Stimulated activated CD4-positive, alpha-beta T cell treated with anti-CD3 and anti-CD28 coated beads, Interleukin-2, amount 100 ng/mL, for 48 hours (primary cell): Measurements from ENCODE around the gene KCNK10.

Experiments
- DNase-seq, 2 donors: peaks; one replicate each; pipeline ENCODE4 v3.0.0-alpha.2; 2020

KCNK10 gene

DNA sequence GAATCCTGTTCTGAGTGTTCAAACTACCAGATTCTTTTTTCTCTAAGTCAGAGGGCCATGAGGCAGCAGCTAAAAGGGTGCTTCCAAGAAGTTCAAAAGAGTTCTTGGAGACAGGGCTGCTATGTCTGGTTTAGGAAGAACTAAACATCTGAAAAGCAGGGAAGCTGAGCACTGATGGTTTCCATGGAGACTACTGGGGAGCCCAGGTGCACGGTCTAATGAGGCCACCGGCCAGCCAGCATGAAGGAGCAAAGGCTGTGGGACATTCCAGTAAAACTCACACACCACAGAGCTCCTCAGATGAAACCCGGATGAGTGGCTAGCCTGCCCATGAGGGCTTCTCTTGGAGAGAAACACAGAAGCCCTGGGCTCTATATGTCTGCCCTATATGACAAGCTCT is 97.3 kb downstream of the KCNK10 start:
- no peak for DNase-seq

DNA sequence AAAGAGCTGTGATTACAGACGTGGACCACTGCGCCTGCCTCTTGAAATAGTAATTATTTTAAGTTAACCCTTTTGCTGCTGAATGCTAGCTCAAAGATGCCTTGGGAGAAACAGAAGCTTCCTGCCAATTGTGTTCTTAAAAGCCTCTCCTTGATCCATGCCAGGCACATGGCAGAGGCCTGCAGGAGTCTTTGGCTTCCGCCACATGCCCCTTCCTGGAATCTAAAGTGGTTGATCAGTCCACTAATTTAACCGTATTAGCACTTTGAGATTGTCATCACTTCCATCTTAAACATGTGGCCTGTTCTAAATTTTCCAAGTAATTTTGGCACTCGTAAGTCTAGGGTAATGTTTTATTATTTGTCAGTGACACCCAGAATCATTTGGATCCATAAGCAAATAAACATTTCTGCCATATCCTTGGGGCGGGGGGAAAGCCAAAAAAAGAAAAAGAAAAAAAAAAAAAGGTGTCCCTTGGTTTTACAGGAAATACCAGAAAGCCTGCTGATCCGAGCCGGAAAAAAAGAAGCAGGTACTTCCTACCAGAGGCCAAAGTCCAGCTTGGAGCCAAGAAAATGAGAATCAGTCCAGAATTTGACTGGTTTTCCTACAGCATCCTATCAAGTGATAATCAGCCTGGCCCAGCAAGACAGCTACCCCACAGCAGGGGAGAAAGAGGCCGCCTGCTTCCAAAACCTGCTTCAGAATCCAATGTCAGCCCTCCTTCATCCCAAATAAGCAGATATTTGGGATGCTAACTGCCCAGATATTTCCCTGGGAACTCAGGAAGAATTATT is 104.8 kb downstream of the KCNK10 start:
- no peak for DNase-seq

DNA sequence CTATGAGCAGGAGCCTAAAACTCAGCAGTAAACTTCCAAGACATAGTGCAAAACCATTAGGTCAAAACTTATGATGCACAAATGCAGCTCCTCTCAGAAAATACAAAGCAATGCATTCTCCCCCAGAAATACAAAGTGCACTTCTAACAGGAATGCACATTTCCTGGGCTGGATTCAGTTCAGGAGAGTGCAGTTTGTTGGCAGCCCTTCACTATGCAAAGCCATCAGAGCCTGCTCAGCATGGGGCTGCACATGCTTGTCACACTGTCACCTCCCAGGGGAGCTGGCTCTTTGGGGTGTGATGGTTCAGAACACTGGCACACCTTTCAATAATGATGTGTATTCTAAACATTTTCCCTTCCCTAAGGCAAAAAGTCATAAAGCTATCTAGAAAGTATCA is 110.4 kb downstream of the KCNK10 start:
- no peak for DNase-seq

DNA sequence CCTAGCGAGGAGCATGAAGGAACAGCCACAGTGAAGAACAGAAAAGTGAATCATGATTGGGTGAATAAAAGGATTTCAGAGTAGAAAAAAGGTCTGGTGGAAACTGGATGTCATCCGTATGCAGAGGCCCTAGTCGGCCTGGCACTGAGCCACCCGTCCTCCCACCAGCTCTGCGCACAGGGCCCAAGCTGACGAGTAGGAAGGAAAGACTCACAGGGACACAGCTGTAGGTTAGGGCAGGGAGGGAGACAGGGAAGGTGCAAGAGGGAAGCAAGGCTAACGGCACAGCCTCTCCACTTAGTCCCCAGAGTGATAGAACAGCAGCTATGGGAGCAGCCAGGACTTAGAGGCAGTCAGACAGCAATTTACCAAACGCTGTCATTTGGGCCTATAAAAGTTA is 112.6 kb downstream of the KCNK10 start:
- no peak for DNase-seq

DNA sequence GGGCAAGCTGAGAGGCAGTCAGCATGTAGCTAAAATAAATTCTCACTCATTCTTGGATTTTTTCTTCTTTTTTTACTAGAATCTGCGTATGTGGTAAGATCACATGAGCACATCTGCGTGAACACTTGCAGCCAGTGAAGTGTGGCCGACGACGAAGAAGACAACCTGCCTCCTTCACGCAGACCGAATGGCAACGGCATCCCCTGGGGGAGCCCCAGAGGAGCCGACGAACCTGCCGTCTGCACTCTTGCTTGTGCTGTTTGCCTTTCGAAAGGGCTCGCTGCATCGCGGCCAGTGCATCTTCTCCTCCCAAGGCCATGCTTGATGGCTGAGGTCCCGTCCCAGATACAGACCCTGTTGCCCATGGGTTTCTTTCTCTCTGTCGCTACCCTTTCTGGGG is 113.8 kb downstream of the KCNK10 start:
- DNase-seq, result no peak

DNA sequence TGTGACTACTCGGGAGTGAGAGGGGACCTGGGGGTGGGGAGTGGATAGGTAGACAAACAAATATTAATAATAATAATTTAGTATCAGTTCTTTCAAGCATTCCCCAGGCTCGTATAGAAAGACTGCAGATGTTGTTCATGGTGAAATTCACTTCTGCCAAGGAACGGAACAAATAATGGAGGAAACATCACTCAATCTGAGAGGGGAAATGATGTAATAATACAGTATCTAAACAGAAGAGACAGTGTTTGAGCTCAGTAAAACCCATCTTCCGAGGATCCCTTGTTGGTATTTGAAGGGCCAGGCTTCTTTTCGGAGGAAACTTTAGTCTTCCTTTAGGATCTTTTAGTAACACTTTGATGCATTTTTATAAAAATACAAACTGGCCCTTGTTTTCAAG is 114.2 kb downstream of the KCNK10 start:
- no peak for DNase-seq

DNA sequence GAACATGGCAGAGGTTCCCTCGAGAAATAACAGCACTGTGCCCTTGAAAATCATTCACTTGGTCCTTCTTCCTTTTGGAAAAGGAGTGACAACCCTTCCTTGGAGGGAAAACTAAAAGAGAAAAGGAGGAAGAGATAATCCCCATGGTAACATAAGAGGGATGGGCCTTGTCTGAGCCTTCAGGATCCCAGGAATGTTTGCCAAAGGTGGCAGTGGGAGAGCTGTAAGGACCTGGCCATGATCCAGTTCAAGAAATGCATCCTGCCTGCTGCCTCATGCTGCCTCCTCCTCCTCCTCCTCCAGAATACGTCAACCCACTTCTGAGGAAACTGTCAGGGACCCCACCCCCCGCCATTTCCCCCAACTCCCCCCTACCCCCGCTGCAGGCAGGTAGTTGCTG is 118.8 kb downstream of the KCNK10 start:
- DNase-seq, result no peak

DNA sequence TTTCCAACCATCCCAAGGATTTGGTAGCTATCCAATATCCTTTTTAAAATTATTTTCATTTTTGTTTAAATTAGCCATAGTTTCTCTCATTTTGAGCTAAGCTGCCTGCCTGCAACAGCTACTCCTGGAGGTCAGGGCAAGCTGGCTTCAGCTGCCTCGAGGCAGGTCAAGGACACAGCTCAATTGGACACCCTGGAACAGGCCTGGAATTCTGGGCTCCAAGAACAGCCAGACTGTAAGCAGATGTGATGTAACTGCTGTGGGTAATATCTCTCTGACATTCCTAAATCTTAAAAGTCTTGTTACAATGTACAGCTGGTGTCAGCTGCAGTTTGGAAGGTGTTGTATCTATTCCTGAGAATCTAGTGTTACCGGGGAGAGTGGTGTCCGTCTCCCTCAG is 119.8 kb downstream of the KCNK10 start:
- no peak for DNase-seq

DNA sequence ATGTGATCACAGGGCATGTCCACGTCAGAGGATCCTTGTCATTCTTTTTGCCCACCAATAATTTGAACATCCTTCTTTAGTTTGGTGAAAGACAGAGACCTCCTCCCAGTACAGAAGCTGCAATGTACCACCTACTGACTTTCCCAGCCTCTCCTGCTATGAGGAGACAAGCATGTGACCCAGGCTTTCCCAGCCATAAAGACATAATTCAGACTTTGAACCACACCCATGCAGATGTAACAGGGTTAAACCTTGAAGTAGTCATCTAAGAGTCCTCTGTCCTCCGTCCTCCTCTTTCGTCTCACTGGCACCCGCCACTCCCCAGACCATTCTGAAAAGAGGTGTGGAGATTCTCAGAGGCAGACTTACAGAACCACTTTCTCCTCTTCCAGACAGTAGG is 120.8 kb downstream of the KCNK10 start:
- DNase-seq, result no peak

DNA sequence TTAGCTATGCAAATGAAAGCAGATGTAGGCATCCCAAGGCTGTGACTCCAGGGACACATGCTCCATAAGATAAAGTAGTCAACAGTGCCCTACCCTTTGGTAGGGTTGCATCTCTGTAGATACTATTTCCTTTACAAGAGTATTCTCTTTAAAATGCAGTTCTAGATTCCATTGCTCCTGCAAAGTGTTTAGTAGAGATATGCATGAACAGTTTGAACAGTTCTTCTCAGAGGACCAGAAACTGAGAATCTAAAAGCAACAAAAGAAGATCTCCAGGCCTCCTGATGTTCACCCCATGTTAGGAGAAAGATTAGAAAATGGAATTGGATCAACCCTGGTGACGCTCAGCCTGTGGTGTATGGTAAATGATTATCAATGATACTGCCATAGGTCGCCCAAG is 121.2 kb downstream of the KCNK10 start:
- DNase-seq, result no peak

DNA sequence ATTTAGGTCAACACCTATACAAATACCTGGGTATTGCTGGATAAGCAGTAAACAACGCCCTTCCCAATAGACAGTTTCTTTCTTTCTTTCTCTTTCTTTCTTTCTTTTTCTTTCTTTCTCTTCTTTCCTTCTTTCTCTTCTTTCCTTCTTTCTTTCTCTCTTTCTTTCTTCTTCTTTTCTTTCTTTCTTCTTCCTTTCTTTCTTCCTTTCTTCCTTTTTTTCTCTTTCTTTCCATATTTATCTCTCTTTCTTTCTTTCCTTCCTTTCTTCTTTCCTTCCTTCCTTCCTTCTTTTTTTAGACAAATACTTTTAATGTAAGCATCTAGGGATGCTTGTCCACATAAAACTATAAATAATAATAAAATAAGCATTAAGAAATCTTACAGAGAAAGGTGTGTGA is 123.2 kb downstream of the KCNK10 start:
- DNase-seq, result no peak

DNA sequence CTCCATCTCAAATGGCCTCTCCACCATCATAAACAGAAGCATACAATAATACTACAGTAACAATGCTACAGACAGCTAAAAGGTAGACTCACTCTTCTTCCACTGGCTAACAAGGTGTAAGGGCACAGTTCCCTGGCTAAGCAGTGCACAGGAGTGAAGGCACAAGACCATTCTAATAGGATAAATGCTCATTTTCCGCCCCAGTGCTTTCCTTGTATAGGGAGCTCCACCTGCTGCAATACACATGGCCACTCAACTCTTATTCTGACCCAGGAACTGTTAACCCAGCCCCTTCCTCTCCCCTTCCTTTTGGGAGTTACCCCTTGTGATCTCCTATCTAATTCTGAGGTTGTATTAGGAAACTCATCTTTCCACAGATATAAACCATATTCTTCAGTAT is 124.6 kb downstream of the KCNK10 start:
- DNase-seq, result no peak

DNA sequence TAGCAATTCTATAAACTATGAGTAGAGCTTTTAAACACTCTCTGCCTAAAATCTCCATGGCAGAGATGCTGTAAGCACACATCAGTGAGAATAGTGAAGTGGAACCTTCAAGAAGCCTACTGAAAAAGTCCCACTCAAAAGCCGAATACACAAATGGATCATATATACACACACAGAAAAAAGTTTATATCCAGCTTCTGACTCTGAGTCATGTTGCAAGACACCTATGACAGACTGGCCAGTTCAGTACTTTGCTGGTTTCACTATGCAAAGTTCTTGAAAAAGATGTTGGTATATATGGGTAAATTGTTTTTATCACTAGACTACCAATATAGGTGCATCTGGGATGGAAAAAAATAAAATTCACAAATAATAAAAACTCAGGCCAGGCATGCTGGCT is 126.1 kb downstream of the KCNK10 start:
- no peak for DNase-seq

DNA sequence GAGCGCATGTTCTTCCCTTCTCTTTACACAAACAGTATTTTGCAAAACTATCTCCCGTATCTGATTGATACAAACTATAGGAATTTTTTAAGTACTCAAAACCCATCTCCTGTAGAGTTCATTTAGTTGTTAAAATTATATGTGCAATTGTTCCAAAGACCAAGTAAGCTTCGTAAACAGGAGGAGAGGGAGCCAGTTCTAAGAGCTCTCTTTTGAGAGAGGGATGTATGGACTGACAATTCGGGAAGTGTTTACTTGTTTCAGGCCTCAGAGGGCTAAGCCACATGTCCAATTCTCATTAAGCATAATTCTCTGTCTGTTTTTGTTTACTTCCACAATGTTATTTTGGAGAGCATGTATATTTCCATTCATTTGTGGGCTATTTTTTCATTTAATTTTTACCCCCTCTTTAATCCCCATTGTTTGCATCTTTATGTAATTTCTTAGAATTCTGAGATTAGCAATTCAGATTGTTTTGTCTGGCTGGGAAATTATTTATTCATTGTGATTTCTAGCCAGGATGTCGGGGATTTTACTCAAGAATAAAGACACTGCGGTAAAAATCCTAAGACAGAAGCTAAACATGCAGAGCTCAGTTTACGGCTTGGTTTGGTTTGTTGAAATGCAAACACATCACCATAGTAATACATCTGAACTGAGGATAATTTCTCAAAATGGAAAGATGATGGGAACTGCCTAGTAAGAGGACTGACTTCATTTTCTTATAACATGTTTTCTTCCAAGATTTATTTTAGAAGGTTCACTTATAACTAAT is 126.8 kb downstream of the KCNK10 start:
- DNase-seq, result no peak

DNA sequence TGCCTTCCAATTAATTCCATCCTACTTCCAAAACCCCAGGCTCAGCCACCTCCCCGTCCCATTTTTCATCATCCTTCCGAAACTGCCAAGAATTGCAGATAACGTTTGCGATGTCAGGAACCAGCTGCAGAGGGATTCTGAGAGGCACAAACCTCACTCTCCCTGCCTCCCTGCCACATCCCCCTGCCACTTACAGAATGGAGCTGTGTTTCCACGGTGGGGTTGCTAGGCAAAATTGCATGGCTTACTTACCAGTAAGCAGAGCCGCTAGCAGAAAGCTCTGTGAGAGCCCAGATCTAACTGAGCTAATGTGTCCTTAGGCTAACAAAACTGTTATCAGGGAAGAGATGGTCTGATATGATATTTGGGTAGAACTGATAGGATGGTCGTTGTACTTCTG is 127.4 kb downstream of the KCNK10 start:
- DNase-seq, result no peak

DNA sequence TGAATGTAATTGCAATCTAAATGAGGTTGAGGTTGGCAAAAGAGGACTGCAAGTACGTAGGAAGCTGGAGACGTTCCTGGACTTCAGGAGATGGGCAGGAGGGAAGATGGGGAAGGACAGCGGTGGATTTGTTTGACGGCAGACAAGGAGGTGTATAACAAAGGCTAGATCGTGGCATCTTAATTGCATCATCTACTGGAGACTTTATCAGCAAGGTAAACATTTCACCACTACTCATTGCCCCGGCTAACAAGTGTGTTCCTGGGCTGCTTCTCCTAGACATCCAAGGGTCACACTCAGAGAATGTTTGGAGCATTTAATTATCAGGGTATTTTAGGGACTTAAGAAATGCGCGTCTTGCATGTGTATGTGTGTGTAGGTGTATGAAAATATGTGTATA is 128.5 kb downstream of the KCNK10 start:
- no peak for DNase-seq

DNA sequence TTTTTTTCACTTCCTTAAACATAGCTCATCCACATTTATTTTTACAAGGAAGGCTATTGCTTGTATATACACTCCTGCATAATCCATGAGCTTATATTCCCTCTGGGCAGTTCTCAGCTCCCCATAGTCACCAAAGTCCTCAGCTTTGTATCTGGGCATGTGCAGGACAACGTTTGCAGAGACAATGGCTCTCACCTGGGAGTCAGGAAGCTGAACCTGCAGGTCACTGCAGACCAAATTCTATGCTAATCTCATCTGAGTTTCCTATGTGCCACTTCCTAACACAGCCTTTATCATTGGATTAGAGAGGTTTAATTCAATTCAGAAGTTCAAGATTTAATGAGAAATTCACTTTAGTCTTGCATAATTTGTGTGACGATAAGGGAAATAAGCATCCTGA is 131.5 kb downstream of the KCNK10 start:
- no peak for DNase-seq

DNA sequence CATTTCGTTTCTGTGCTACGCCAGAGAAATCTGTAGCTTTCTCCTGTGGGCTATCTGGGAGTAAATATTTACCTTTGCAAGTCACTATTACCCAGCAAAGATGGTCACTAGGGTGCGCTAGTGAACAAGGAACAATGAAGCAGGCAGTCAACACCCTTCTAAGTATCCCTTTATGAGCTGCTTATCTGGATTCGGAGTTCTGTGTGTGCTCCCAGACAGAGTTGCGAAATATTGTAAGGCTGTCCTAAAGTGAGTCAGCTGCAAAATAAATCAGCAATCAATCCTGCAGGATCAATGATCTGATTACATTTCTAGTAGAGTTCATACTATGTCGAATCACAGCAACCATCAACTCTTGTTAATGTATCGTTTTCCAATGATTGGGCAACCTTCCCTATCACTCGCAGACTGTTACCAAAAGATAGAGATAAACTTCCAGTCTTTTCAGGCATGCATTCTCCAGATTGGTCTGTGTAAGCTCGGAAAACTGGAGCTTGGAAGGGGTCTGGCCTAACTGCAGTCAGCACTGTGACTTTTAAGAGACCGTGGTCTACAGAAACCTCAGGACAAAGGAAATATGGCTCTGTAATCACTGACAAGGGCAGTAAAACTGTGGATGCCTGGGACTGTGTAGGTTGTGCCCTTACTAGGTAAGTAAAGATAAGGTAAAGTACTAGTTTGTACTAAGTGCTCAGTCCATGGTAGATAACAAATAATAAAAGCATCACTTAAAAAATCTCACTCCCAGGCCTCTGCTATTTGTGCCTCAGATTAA is 133.5 kb downstream of the KCNK10 start:
- DNase-seq, result peak; percentile 59 to 69

DNA sequence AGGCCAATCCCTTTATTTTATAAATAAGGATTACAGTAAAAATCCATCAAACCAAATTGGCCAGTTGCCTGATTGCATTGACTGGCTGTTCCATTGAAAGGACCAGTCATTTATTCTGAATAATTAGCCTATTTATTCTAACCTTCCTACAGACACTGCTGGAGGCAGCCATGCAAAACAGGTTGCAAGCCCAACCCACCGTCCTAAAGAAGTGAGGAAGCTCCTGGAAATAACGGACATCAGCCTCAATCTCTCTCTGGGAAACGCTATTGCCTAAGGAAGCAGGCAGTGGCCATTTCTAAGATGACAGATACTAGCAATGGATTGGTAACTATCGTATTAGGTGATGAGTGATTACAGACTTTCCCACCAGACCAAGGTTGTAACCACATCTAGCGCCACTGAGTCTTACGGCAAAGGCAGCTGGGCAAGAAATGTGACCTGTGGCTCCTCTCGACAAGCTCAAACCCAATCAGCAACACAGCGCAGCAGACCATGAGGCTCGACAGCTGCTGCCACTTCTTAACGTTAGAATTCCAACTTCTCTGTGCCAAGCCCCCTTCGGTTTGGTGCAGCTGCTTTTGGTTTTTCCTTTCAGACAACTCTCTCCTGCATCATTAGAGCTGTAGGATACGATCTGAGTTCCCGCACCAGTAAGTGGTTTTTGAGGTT is 134.2 kb downstream of the KCNK10 start:
- DNase-seq, result no peak

DNA sequence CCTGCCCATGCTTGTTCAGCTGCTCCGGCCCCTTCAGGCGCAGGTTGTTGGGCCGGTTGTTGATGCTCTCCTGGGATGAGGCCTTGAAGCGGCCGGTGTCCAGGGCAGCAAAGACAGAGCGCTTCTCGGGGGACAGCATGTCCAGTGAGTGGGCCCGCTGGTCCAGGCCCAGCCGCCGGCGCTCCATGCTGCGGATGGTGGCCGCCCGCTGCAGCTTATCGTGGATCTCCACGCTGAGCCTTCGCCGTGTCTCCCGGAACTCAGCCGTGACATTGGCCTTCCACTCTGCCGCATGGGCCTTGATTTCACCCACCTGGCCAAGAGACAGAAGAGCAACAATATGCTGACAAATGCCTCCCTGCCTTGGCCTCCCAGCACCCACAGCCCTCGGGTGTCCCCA is 137.2 kb downstream of the KCNK10 start:
- no peak for DNase-seq

DNA sequence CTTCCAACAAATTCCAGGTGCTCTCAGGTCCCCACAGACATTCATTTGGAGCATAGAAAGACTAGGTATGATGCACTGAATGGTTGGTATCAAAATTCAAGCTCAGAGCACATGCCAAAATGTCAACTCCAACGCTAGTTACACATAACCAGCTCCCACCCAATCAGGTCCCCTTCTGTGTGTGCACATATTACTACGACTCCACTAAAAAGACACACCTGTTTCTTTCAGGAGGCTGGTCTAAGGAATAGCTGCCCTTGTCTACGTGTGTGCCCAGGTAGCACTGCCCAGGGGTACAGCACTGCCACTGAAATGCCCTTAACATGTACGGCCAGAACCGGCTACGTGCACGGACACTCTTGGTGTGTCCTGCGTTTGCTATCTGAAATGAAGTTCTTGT is 138.1 kb downstream of the KCNK10 start:
- DNase-seq, result no peak

DNA sequence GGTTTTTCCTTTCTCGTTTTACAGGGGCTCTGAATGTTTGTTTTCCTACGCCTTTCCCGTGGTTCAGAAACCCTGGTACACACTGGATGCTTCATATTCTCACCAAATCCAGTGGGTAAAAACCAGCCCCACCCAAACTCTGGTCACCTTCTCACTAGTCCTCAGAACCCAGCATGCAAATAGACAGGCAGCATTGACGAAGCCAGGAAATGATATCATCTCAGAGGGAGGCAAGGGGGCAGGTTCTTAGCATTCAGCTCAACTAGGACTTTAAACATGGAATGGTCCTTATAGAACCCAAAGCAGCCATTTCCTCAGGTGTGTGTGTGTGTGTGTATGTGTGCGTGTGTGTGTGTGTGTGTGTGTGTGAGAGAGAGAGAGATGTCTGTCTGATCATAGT is 142.0 kb downstream of the KCNK10 start:
- DNase-seq, result no peak

DNA sequence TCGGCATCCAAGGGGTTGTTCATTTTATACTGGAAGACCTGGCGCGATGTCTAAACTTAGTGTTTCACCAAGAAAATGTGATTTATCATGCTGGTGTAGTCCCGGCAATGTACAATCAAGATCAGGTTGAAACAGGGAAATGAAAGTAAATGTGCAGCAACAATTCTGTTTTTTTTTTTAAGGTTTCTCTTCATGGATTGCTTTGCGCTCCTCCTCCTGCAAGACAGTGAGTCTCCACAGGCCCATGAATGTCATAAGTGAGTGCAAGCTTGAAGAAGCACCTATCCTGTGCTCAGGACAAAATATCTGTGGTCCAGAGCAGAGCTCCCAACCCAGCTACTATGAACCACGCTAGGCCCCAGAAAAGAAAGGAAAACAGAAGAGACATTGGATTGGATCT is 143.4 kb downstream of the KCNK10 start:
- no peak for DNase-seq
